ENCODE data around the gene GAL3ST3.

- TF ChIP-seq CTCF (IDR thresholded peaks at IDR 0.05) (no peak), POLR2A (IDR thresholded peaks at IDR 0.05) (no peak), EP300 (IDR thresholded peaks at IDR 0.05) (no peak)
Measured at GRCh38 chr11:66042227-66042995, 6.5 kb downstream of the GAL3ST3 start.

Data from sigmoid colon (tissue), 4 donors.